Erythroblast (primary cell): ENCODE results near the gene MUC5AC.

Experiments used
- GATA1 ChIP-seq: IDR thresholded peaks from 2 replicates; pipeline ENCODE4 v1.6.1; 2011; ENCODE audit warnings: low read depth, mild to moderate bottlenecking, control low read depth, low read length, moderate library complexity
- POLR2A ChIP-seq: IDR thresholded peaks from 2 replicates; pipeline ENCODE4 v1.6.1; 2011; ENCODE audit warnings: mild to moderate bottlenecking, low read length

DNA sequence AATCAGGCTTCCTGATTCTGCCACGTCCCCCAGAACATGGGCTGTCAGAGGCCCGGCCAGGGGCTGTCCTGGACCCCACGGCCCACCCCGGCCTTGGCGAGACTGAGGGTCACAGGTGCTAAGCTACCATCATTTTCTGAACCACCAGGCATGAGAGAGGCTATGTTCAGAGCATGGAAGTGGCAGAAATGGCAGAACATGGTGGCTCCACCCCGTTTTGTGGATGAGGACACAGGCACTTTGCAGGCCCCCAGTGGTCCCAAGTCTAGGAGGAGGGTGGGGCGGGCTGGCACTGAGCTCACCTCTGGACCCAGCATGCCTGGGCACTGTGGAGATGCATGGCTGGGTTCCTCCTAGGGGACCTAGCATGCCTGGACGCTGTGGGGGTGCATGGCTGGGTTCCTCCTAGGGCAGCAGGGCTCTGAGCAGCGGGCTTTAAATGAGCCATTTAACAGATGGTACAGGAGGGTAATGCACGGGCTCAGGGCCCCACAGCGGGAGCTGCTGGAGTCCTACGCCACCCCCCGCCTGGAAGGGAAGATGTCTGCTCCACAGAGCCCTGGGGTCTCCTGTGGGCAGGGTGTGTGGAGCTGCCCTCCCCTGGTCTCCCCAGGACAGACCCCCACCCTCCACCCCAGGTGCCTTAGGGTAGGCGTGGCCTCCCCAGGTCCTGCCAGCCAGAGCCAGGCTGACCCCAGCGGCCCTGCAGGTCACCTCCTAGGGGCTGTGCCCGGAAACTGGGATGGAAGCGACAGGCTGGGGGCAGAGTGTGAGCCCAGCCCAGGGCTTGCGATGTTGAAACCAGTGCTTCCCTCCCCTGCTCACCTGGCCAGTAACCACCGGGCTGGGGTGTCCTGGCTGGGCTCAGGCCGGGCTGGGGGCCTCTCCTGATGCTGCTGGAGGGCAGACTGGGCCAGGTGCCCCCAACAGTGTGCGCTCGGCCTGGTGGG, 6.1 kb upstream of the MUC5AC start:
- TF ChIP-seq POLR2A (no peak), GATA1 (no peak)
